HG03135 (cell line): Measurements from ENCODE around the gene ACKR4.
"Not testable (repeated sequence)": the region's sequence is repeated elsewhere in the genome, so short reads cannot be mapped to it uniquely, and the experiment has no call there.

ENCODE experiments used
- ATAC-seq: cut with Tn5 transposase; IDR thresholded peaks from one replicate; pipeline ENCODE4 v1.9.1; 2021; ENCODE audit warnings: mild to moderate bottlenecking, moderate library complexity; ENCODE audit not compliant: unreplicated experiment

ACKR4 gene

DNA sequence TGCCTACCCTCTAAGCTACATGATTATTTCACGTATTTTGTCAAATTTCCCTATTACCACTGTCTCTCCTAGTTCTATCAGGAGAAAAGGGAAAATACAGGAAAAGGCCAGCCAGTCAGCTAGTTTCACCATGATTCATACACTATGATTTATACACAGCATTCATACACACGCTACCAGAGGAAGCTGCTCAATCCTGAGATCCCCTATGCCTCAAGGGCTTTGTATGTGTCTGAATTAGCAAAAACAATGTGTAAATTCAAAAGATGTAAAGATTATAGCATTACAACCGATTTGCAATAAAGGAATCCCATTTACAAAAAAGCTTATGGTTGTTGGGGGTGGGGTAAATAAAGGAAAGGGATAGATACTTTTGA lies 3.1 kb upstream of the ACKR4 start:
- ATAC-seq: no peak

GRCh38 chr3:132594498-132594897 lies 2.6 kb upstream of the ACKR4 start:
- ATAC-seq: no peak

DNA sequence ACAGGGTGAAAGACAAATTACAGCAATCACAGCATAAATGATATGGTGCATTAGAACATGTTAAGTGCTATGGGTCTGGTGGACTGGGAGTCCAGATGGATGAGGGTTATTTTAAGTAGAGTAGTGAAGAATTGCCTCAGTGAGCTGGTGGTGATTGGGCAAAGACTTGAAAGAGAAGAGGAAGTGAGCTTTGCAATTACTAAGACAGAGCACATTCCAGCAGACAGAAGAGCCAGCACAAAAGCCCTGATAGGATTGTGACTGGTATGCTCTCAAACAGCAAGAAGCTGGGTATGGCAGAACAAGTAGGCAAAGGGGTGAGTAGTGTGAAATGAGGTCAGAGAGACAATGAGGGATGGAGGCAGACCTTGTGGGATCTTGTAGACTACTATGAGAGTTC lies 2.1 kb upstream of the ACKR4 start:
- no peak for ATAC-seq

DNA sequence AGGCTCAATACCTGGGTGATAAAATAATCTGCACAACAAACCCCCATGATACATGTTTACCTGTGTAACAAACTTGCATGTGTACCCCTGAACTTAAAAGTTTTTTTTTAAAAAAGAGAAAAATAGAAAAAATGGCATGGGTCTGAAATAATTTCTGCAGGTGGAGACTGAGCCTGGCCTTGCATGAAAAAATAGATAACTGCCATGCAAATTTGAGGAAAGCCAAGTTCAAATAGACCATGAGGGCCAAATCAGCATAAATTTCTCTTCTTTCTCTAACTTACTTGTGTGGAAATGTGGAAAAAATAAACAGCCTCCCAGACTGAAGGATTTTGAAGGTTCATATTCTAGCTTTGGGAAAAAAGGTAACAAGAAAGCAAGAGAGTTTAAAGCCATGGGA lies 744 bp upstream of the ACKR4 start:
- no peak for ATAC-seq

DNA sequence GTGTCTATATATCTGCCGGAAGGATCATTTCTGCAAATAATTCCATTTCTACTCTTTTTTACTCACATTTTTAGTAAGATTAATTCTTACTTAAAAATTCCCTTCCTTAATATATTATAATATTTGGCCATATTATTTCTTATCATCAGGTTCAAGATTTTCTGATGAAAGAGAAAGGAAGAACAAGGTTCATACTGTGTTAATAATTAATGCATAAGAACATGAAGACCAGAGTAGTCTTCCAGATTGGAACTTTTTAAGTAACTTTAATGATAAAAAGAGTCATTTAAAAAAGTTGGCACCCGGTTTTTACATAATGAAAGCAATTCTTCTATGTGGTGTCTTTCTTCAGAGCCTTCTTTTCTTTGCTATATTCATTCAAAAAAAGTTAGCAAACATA lies 590 bp downstream of the ACKR4 start:
- no peak for ATAC-seq

GRCh38 chr3:132598181-132598580 lies 1.1 kb downstream of the ACKR4 start:
- ATAC-seq: no peak

- not testable (repeated sequence) for ATAC-seq
Measured at GRCh38 chr3:132600614-132601013, 3.5 kb downstream of the ACKR4 start.

DNA sequence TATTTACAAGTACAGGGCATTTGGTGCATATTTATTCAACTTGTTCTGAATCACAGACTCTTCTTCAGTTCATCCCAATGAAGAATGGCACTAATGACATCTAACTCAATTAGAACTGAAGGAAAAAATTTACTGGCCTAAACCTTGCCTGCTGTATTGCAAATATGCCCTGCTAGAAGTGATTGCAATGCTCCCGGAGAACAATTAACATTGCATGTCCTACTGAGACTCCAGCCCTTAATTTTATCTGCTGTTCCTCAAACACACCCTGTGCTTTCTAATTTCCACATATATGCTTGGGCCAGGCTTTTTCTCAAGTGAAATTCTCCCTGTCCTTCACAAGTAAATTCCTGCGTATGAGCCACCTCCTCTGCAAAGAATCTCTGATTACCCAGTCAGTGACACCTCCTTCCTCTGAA lies 8.3 kb downstream of the ACKR4 start:
- ATAC-seq: no peak

DNA sequence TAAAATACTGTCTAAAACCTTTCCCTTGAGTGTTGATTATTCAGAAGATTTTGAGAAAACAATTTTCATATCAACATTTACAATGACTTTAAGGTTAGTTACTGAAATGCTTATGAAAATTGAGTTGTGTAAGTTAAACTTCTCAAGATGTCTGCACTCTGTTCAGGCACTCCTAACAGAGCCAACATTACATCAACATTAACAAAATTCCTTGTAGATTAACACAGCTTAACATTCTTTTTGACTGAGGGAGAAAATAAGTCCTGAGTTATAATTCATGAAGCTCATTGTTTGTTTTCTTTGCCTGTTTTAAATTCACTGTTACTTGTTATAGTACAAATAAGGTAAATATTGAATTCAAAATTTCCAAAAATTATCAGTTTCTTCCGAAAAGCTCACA lies 9.0 kb downstream of the ACKR4 start:
- ATAC-seq: no peak

GRCh38 chr3:132606620-132607019 lies 9.6 kb downstream of the ACKR4 start:
- ATAC-seq: not testable (repeated sequence)

DNA sequence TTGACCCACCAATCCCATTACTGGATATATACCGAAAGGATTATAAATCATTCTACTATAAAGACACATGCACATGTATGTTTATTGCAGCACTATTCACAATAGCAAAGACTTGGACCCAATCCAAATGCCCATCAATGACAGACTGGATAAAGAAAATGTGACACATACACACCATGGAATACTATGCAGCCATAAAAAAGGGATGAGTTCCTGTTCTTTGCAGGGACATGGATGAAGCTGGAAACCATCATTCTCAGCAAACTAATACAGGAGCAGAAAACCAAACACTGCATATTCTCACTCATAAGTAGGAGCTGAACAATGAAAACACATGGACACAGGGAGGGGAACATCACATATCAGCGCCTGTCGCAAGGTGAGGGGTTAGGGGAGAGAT lies 18.2 kb downstream of the ACKR4 start:
- not testable (repeated sequence) for ATAC-seq

DNA sequence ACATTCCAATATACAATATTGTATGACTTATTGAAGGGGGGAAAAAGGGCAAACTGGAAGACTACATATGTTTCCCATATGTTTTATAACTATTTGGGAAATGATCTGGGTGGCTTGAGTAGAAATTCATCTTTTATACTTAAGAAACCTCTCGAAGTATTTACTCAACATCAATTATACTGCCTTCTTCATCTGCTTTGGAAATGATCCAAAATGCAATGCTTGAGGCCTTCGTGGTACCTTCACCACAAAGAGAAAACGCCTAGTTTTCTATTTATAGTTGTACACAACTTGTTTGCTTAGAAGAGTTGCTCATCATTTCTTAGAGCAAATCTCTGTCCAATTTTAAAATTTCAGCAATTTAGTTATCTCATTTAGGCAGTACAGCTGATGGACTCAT lies 18.8 kb downstream of the ACKR4 start:
- no peak for ATAC-seq

DNA sequence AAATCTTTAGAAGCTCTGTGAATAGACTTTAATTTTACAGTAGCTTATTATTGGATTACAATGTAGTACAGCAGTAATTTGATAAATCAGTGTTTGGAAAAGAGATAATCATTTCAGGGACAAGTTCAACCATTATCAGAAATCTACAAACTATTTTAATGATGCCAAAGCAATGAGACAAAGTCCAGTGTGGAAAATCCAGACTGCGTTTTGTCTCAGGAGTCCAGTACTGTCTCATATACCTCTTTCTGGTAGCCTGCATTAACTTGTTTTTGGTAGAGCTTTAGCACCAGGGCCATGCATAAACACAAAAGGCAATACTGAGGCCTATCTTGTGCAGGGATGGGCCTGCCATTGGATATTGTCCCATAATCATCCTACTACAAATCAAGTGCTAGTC lies 19.7 kb downstream of the ACKR4 start:
- ATAC-seq: no peak

- ATAC-seq: no peak
Measured at GRCh38 chr3:132622148-132622547, 25.1 kb downstream of the ACKR4 start.

DNA sequence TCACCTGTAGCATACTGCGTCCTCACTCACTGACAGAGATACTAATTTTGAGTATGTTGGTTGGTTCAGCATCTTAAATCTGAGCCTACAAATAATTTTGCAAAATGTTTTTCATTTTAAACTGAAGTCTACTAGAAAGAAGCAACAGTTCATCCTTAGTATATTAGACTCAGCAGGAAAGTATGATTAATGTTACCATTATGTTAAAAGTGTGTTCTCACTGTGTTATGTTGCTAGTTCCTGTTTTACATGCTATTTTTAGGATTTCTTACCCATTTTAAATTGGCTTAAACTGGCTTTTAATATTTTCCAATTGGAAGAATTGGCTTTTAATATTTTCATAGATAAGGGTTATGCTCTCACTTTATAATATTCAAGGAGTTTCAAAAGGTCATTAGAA lies 25.7 kb downstream of the ACKR4 start:
- ATAC-seq: no peak

DNA sequence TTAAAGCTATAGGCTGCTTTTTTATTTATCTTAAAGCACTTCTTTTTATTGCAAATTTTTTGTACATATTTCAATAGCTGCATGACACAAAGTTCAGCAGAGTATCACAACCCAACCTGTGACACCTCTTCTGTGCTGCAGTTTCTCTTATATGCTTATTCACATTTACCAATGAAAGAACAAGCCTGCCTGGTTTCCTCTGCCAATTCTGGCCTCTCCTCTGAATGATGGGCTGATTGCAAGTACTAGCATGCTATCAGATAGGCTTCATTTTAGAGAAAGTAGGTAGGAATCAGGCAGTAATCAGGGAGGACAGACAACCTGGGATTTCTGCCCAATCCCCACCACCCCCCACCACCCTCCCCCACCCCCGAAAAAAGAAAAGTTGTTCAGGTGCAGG lies 26.6 kb downstream of the ACKR4 start:
- ATAC-seq: no peak

GRCh38 chr3:132624790-132625189 lies 27.7 kb downstream of the ACKR4 start:
- ATAC-seq: no peak

DNA sequence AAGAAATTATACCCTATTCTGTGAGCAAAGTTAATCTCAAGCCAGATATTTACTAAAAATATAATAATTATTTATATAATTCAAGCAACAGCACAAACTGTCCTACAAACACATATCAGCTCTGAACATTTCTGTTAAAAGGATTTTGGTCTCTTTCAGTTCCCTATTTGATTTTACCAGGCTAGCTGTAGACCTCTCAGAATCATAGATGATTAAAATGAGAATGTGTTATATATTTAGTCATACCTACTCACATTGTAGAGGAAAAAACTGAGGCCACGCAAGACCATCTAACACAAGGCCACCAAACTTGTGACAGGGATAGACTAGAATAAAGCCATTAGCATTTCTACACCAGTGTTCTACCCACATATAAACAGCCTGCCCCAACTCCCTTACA lies 28.5 kb downstream of the ACKR4 start:
- peak; percentile 87 for ATAC-seq

DNA sequence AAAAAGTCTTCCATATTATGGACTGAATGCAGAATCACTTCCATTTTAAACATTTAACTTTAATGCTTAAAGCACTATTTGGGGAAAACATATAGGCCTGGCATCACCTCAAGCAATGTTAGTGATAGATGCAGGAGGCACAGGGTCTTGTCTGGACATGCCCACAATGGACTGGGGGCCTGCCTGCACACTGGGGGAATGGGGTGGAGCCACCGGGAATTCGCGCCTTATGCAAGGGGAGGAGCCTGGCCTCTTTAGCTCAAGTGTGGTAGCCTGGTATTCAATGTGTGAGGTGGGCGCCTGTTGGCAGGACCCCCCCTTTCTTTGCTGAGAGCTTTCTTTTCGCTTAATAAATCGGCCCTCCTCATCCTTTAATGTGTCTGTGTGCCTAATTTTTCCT lies 29.9 kb downstream of the ACKR4 start:
- ATAC-seq: no peak

DNA sequence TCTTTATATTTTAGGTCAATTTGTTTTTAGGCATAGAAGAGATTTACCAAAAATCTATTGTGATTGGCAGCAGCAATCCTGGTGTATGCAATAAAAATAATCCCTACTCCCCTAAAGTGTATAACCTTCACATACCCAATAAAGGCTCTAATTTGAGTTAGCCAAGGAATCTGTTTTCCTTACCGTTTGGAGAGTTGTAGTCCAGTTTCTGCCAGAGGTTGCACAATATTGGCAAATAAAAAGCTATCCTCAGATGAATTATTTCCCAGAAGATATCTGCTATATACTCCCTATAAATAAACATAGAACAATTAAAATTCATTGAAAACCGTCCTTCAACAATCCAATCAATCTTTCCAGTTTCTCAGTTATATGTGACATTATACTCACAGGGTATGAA lies 31.1 kb downstream of the ACKR4 start:
- ATAC-seq: no peak

DNA sequence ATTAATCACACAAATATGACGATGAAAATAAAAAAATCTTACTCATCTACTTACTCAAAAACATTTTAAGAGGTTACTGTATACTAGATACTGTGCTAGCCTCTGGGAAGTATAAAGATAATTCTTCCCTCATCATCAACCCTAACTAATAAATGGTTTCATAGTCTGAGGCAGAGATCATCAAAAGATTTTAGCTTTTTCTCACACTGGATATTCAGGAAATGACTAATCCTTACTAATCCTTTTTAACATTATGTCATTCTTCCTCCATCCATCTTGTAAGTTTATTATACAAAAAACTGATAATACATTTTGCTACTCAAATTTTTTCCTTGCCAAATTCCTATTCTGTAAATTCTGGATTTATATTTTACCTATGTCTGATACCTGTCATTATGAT lies 32.9 kb downstream of the ACKR4 start:
- no peak for ATAC-seq

- no peak for ATAC-seq
Measured at GRCh38 chr3:132630612-132631011, 33.5 kb downstream of the ACKR4 start.

GRCh38 chr3:132635052-132635451 lies 38.0 kb downstream of the ACKR4 start:
- no peak for ATAC-seq

- ATAC-seq: no peak
Measured at GRCh38 chr3:132637590-132637989, 40.5 kb downstream of the ACKR4 start.
